Inflammatory macrophage (primary cell): ENCODE results near the gene TDRD6.
A peak's percentile ranks its signal among the peaks of the same experiment; 100 is the strongest.
"Not testable (repeated sequence)": the region's sequence is repeated elsewhere in the genome, so short reads cannot be mapped to it uniquely, and the experiment has no call there.

Experiments used
- DNase-seq, 2 donors: peaks; one replicate each; pipeline ENCODE4 v3.0.0-alpha.2; 2020 to 2022
- total RNA-seq, 18 experiments: gene quantifications; one replicate each; lab custom pipeline; 2026; ENCODE audit warnings: mixed read lengths in 6 of 18, inconsistent platforms in 2 of 18; lab: John Stamatoyannopoulos, UW

Gene TDRD6, protein sequence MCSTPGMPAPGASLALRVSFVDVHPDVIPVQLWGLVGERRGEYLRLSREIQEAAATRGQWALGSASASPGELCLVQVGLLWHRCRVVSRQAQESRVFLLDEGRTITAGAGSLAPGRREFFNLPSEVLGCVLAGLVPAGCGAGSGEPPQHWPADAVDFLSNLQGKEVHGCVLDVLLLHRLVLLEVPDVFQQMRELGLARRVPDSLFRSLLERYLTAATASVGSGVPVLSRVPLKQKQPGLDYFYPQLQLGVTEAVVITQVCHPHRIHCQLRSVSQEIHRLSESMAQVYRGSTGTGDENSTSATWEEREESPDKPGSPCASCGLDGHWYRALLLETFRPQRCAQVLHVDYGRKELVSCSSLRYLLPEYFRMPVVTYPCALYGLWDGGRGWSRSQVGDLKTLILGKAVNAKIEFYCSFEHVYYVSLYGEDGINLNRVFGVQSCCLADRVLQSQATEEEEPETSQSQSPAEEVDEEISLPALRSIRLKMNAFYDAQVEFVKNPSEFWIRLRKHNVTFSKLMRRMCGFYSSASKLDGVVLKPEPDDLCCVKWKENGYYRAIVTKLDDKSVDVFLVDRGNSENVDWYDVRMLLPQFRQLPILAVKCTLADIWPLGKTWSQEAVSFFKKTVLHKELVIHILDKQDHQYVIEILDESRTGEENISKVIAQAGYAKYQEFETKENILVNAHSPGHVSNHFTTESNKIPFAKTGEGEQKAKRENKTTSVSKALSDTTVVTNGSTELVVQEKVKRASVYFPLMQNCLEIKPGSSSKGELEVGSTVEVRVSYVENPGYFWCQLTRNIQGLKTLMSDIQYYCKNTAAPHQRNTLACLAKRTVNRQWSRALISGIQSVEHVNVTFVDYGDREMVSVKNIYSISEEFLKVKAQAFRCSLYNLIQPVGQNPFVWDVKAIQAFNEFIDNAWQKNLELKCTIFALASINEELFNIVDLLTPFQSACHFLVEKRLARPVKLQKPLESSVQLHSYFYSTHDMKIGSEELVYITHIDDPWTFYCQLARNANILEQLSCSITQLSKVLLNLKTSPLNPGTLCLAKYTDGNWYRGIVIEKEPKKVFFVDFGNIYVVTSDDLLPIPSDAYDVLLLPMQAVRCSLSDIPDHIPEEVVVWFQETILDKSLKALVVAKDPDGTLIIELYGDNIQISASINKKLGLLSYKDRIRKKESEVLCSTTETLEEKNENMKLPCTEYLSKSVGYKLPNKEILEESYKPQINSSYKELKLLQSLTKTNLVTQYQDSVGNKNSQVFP (N-terminal part only)
- total RNA-seq = 0 to 0.36 (median 0.08) reads per million in 18 experiments

DNA sequence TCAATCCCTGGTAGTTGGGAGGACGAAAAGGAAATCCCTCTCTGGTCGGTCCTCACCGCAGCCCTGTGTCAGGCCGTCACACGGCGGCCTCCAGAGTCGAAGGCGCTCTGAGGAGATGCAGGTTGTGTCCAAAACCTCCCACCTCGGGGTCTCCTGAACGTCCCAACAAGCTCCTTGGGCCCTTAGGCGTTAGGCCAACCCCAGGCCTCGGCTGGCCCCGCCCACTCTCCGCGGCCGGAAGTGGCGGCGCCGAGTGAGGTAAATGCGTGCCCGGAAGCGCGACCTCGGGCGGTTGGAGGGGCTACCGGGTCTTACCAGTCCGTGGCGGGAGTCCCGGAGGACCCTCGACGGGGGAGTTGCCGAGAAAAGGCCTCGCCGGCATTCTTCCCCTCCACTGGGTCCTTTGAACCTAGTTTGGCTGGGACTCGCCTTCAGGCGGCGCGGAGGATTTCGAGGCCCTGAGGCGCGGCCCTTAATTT is at the start of gene TDRD6:
Gene TDRD6, plus strand, starts transcription at position 267 of the 479 bp plus-strand sequence. CDS start 244 bp downstream, outside the sequence.
- no peak for DNase-seq

DNA sequence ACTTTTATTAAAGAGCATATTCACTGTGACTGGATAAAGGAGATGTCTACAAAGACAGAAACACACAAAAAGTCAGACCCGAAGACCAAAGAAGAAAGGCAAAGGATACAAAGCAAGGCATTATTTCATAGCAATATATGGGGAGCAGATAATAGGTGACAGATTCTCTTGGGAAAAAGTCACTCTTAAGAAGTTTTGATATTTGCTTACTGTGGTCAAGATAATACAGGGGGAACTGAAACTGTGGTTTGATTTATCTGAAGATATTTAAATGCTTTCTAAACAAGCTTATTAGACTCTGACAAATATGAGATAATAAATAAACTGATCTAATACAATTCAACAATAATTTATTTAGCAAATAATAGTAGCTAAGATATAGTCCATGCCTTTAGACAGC is 49.8 kb upstream of the TDRD6 start:
- no peak for DNase-seq

DNA sequence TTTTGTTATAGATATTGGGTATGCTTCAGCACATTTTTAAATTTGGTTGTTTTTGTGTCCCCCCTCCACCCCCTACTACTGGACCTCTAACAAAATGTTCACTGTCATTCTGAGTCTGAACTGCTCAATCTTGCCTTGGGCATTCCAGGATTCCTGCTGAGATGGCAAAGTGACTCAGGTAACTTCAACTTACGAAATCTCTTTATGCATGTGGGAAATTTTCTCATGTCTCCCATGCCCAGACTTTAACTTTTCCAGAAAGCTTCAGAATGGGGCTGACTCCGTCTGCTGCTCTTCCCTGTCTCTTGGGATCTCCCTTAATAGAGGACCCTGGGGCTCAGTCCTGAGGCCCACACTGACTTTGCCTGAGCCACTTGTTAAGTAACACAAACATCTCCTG is 49.0 kb upstream of the TDRD6 start:
- no peak for DNase-seq

DNA sequence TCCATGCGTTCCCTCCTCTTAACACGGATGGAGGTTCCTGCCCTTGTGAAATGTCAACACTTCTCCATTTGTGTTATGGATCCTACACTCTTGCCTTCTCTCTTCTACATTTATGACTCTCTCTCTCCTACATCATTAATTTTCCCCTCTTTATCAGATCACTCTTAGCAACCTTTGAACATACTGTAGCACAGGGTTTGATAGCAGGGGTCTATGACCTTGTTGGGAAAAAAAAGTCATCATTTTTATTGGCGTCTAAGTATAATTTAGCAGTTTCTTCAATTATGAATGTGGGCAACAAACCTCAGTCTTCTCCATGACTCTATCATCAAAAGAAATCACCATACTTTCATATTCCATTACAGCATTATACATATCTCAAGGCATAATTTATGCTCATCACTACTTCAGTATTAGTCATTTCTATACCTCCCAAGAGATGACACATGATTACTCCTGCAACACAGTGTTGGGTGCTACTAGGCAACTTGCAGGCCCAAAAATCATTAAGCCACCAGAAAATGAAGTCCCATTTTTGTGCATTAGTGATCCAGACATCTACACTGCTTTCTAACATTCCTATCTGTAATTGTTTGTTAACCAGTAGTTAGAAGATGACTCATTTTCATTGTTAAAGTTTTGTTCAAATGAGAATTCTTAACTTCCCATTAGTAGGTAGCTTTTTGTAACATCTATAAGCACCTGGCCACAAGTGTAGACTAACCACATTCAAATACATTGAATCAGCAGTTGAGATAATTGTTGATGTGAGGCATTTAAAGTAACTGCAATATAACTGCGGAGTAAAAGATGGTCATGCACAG is 44.5 kb upstream of the TDRD6 start:
- no peak for DNase-seq

DNA sequence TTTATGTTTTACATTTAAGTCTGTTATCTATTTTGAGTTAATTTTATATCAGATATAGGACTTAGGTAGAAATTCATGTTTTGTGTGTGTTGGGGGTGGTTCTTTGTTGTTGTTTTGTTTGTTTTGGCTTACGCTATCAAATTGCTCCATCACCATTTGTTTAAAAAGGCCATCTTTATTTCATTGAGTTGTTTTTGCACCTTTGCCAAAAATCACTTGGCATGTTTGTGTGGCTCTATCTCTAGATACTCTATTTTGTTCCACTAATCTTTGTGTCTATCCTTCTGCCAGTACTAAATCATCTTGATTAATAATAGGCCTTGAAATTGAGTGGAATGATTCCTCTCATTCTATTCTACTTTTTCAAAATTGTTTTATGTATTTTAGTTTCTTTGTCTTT is 42.4 kb upstream of the TDRD6 start:
- DNase-seq = no peak

DNA sequence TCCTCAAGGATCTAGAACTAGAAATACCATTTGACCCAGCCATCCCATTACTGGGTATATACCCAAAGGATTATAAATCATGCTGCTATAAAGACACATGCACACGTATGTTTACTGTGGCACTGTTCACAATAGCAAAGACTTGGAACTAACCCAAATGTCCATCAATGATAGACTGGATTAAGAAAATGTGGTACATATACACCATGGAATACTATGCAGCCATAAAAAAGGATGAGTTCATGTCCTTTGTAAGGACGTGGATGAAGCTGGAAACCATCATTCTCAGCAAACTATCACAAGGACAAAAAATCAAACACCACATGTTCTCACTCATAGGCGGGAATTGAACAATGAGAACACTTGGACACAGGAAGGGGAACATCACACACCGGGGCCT is 39.6 kb upstream of the TDRD6 start:
- DNase-seq = not testable (repeated sequence)

DNA sequence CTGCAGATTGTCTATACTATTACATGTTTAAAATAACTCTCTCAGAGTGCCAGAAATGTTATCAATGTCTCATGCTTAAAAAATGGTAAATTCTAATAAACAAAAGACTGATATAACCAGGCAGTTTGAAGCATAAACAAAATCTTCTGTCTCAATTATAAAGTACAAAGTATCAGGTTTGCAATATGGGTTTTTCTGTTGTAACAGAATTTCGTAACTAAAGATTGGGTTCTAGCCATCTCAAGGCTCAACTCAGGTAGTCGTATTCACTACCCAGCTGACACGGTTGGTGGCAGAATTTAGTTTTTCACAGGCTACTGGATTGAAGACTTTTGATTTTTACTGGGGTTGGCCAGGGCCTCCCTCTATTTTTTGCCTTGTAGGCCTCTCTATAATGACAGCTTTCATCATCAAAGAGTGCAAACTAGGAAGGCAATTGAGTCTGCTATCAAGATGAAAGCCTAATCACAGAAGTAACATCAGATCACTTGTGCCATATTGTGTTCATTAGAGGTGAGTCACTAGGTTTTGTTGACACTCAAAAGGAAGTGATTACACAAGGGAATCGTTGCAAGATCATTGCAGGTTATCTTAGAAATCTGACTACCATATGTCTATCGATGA is 38.7 kb upstream of the TDRD6 start:
- DNase-seq = no peak

DNA sequence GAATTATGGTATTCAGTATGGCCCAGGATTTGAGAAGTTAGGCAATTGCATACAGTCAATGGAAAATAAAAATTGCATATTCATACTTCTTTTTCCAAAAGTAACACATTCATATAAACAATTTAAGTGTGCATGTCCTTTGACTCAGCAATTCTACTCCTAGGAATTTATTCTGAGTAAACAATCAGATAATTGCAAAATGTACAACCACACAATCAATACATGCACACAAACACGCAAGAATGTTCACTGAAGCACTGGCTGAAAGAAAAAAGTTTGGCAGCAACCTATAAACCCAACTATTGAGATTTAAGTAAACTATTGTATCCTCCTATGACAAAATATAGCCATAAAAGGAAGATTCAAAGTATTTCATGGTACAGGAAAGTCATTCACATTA is 36.7 kb upstream of the TDRD6 start:
- no peak for DNase-seq

DNA sequence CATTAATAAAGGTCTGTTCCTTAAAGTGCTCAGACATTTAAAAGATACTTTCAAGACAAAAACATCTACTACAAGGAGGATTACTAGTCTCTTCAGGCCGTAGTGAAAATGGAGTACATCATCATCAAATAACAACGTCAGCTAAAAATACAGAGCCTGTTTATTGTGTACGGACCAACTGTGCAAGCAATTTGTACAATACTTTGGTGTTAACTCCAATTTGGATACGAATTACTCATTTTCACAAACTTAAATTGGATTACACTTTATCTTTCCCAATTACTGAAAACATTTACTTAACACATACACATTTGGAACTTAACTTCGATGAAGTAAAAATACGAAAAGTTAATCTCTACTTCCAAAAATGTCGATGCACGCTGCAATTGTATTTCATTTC is 35.9 kb upstream of the TDRD6 start:
- no peak for DNase-seq

DNA sequence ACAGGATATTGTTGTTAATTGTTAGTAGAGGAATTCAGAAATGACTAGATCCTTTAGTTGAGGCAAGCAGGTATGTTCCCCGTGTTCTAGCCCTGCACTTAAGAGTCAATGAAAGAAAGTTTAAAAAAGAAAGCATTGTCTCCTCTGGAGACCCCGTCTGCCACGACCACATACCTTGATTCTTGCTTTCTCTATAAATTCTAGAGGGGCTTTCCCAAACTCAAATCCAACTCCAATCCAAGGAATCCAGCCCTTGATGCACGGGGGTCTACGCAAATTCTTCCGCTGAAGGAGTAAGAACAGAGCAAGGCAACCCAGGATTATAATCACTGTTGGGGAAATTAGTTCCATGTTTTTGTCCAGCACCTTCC is 35.5 kb upstream of the TDRD6 start:
- no peak for DNase-seq

DNA sequence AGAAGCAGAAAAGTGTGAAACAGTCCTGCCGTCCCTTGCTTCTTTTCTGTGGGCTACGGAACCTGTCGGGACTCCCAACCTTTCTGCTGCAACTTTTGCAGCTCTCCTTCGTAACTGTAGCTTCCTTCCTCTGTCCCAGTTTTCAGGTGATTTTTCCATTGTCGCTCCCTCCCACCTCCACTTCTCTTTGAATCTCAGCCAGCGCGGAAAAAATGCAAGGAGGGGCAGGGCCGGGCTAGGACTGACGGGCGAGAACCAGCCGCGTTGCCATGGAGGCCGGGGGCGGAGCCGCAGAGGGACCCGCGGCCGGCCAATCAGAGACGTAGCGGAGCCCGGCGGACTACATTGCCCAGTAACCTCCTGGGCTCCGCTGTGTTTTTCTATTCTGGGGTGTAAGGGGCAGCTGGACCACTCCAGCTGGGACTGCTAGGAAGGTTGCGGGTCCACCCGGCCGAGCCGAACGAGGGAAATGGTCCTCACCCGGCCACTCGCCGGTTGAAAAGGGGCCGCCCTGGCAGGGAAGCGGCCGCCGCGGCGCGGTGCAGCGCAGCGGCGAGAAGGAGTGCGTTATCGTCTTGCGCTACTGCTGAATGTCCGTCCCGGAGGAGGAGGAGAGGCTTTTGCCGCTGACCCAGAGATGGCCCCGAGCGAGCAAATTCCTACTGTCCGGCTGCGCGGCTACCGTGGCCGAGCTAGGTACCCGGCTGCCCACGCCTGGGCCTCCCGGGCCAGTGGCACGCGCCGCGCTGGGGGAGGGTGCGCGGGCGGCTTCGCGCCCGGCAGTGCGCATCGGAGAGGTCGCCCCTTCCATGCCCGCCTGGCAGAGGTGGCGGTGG is 34.9 kb upstream of the TDRD6 start, which contains the start of the genes CYP39A1 and SLC25A27:
Gene CYP39A1, minus strand, starts transcription at position 216 of the 836 bp plus-strand sequence. CDS start 236 bp downstream, outside the sequence.
Gene SLC25A27, plus strand, starts transcription at position 373 of the 836 bp plus-strand sequence. Its CDS starts 218 bp downstream, at position 591.
- DNase-seq = peak; percentile 80 to 88

DNA sequence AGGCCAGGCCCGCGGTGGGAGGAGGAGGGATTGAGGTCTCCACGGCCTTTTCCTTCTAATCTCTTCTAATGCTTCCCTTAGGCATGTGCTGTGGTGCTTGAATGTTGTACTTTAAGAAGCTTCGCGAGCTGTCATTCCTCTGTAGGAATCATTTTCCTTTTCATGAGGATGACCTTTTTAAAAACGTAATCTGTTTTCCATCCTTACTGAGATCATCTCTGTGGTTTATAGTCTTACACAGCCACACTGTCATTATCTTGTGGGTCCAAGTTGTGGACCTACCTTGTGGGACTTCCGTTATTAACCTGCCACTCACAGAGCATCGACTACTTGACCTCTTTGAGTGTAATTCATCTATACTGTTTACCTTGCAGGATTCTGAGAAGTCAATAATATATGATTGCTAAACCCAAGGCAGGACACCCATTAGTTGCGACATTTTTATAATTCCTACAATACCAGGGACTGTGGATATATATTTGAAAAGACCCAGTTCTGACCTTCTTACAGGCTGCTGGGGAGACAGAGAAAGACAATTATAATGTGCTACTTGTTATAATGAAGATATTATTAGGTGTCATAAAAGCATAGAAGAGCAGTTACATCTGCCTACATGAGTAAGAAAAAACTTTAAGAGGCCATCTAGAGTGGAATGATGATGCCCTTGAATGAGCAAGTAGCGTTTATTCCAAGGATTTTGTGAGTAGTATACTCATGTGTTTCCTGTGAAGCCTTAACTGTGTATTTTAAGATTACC is 34.1 kb upstream of the TDRD6 start:
- no peak for DNase-seq

DNA sequence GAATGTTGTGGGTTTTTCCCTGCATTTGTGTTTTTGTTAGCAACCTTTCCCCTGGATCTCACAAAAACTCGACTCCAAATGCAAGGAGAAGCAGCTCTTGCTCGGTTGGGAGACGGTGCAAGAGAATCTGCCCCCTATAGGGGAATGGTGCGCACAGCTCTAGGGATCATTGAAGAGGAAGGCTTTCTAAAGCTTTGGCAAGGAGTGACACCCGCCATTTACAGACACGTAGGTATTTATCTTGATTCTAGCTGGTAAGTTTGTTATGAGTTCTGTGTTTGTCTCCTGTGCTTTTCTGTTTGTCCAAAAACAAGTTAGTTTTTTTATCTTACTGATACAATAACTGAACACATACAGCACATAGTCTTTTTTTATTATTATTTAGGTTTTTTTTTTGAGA is 31.9 kb upstream of the TDRD6 start:
- no peak for DNase-seq

DNA sequence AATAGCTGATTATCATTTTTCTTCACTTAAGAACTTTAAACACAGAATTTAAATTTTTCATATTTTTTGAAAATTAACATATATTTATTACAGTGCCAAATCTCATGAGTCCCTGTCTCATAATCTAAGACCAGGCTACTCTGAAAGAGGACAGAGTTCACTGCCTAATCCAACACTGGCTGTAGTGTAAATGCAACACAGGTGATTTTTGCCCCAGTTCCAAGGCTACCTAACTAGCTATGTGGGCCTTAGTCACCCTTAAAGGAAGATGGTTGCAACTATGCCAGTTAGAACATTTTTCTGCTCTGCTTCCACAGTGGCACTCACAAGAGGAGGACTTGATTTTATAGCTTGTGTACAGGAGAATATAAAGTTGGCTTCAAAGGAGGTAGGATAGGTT is 30.0 kb upstream of the TDRD6 start:
- no peak for DNase-seq

DNA sequence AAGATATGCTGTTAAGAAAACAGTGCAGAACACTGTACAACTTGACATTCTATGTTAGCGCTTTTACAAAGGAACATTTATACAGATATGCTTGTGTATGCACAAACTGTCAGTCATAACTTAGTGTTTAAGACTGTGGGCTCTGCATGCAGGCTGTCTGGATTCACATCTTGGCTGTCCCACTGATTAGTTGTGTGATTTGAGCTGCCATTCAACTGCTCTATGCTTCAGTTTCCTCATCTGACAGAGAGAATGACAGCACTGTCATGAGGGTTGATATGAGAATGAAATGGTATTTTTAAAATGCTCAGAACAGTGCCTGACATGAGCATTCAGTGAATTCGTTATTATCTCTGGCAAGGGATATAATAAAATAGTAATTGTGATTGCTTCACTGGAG is 26.2 kb upstream of the TDRD6 start:
- DNase-seq = no peak

DNA sequence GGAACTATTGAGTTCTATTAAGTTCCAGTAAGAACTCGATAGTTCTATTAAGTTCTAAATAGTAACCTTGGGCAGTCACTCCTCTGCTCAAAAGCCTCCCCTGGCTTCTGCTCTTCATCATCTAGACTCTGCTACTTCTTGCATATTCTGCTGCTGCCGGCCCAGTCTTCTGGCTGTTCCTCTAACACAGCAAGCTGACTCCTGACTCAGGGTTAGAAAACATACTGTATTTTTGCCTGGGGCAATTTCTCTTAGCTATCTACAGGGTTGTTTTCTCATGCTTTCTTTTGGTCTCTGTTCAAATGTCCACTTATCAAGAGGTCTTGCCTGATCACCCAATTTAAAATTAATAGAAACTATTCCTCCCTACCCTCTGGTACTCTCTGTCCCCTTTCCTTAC is 20.3 kb upstream of the TDRD6 start:
- DNase-seq = no peak

DNA sequence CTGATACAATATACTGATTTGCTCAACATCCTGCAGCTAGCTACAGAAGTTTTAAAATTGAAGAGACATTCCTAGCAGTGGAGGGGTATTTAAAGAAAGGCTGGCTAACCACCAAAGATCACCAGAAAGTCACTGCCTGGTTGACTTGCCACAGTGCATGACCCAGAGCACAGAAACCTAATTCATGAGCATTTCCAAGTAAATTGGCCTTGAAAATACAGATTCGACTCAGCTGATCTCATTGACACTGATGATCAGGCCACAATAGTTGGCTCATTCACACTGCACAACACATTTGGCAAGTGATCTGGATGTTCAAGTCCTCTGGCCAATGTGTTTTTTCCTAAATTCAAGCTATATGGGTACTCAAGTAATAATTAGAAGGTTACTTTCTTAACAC is 13.3 kb upstream of the TDRD6 start:
- no peak for DNase-seq

DNA sequence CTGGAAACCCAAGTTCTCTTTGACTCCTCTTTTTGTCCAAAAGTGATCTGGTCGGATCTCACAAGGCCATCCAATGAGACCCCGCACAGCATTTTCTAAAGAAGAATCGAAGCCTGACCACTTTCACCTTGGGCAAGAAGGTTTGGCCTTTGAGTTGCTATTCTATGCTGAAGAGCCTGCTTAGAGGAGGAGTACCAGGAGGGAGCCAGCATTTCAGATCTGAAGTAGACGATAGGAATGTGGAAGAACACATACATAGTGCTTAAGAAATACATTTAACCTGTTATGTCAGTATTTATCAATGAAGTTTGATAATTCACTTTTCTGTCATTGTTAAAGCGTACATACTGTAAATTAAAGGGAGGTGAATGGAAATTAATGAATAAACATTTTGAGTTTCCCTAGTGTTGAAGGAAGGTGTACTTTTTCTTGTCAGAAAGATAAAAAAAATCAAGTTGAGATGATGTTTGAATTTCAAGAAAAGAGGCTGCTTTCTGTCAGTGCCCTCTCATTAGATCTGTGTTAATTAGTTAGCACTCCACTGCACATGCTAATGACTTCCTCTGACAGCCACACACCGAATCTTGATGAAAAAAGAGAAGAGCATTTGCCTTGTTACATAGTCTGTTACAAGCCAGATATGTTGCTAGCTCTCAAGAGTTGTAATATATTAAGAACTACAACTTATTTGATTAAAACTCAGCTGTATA is 10.9 kb upstream of the TDRD6 start:
- DNase-seq = no peak

DNA sequence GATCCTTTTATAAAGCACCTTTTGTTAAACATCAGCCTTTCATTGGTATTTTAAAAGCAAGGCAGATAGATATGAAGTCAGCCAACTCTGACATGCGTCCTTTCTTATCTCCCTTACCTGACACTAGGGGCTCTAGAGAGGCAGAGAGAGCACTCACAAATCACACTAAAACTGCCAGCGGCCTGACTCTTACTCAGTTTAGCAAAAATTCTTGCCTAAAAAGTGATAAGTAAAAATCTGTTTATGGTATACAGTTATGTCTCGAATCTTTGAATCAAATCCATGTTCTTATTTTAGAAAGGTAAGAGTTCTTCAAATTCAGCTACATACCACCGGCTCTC is 10.4 kb upstream of the TDRD6 start:
- no peak for DNase-seq
